ENCODE data around the gene ZFAND3. TPM values are rescaled to one million over a fixed set of nuclear protein-coding genes. Genes with fewer than 3 reads are reported as not detected.

The ZFAND3 gene
- total and polyA plus RNA-seq, 2 experiments from 2014 or later, result 16.9 to 28.2 TPM

DNA sequence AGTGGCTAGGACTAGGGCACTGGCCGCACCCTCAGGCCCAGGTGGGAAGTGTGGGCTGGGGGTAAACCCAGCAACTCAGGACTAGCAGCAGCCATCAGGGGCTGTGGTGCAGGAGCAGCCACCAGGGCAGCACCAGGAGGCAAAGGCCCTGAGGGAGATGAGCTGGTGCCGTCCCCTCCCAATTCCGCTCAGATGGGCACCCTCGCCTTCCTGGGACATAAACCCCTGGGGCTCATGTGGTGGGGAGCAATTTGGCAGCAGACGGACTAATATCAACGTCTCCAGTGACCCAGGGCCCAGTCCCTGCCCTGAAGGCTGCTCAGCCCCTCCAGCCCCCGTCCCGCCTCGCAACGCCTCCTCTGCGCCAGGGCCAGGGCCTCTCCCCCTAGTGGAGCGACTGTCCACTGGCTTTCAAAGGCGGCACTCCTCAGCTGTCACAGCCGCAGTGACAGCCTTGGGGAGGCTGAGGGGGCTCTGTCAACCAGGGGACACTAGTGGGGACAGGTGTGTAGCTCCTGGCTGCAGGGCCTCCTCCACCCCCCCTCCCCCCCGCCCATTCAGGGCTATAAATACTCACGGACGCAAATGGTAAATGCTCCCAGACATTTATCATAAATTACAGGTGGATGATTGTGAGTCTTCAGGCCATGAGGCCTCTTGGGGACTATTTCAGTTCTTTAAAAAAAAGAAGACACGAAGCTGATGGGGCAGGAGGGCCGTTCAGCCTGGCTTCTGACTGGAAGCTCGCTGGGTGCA lies 349.9 kb downstream of the ZFAND3 start:
- Histone ChIP-seq H2AFZ (no peak overlapping the region), H3K4me1 (ENCODE audit: insufficient read depth) (peaks cover 11% of the 10 kb centered on the region; the same call in 1 of the 2 replicates), H3K27ac (ENCODE audit: low read depth) (no peak overlapping the region), H4K20me1 (replicated peaks; ENCODE audit: insufficient read depth) (no peaks in the 10 kb centered on the region), H3K4me2 (0 out of 2 replicates have a peak overlapping the region, but pooled peaks have one; percentile 20), H3F3A (replicated peaks; ENCODE audit: low read depth) (no peaks in the 10 kb centered on the region), H3K79me2 (replicated peaks; ENCODE audit: insufficient read depth) (no peaks in the 10 kb centered on the region), H3K27me3 (ENCODE audit: insufficient read depth) (no peaks in the 10 kb centered on the region), H3K4me3 (no peak overlapping the region), H3K9me2 (ENCODE audit: insufficient read depth) (no peaks in the 10 kb centered on the region), H3K36me3 (ENCODE audit: insufficient read depth) (no peaks in the 10 kb centered on the region)
- H3K4me1 Mint-ChIP-seq, result peaks cover 42% of the 10 kb centered on the region
- no peaks in the 10 kb centered on the region for H3K9me3 Mint-ChIP-seq
- H3K27ac Mint-ChIP-seq, result peak overlapping the region; percentile 31
- ATAC-seq (peak; percentile 63), DNase-seq (ENCODE audit: low spot score) (peak; percentile 52)
- peaks cover 21% of the 10 kb centered on the region for H3K27me3 Mint-ChIP-seq (ENCODE audit: insufficient read depth, low read depth, poor library complexity)
- H3K36me3 Mint-ChIP-seq (ENCODE audit: low read depth), result no peaks in the 10 kb centered on the region
- TF ChIP-seq EZH2 (IDR thresholded peaks at IDR 0.05; ENCODE audit: low read depth, unreplicated experiment) (no peak), CTCF (conservative IDR thresholded peaks at IDR 0.05; ENCODE audit: low read depth in 2 of 2) (peak; percentile 20 to 58; a peak in 3 of 4 replicates)
- H3K4me3 Mint-ChIP-seq, result no peak overlapping the region; the same call in 2 of the 3 replicates

GRCh38 chr6:38169977-38170526 lies 350.5 kb downstream of the ZFAND3 start:
- Histone ChIP-seq H3K4me2 (peak overlapping the region; percentile 57; the same call in 1 of the 2 replicates), H3K36me3 (ENCODE audit: insufficient read depth) (no peaks in the 10 kb centered on the region), H3K79me2 (replicated peaks; ENCODE audit: insufficient read depth) (no peaks in the 10 kb centered on the region), H4K20me1 (replicated peaks; ENCODE audit: insufficient read depth) (no peaks in the 10 kb centered on the region), H3K9me2 (ENCODE audit: insufficient read depth) (no peaks in the 10 kb centered on the region), H2AFZ (no peak overlapping the region), H3F3A (replicated peaks; ENCODE audit: low read depth) (no peaks in the 10 kb centered on the region), H3K4me3 (no peak overlapping the region), H3K27me3 (ENCODE audit: insufficient read depth) (no peaks in the 10 kb centered on the region), H3K4me1 (ENCODE audit: insufficient read depth) (peaks cover 11% of the 10 kb centered on the region; the same call in 1 of the 2 replicates), H3K27ac (ENCODE audit: low read depth) (peak overlapping the region; percentile 50; the same call in 1 of the 2 replicates)
- peaks cover 21% of the 10 kb centered on the region for H3K27me3 Mint-ChIP-seq (ENCODE audit: insufficient read depth, low read depth, poor library complexity)
- TF ChIP-seq, protein P1, sequence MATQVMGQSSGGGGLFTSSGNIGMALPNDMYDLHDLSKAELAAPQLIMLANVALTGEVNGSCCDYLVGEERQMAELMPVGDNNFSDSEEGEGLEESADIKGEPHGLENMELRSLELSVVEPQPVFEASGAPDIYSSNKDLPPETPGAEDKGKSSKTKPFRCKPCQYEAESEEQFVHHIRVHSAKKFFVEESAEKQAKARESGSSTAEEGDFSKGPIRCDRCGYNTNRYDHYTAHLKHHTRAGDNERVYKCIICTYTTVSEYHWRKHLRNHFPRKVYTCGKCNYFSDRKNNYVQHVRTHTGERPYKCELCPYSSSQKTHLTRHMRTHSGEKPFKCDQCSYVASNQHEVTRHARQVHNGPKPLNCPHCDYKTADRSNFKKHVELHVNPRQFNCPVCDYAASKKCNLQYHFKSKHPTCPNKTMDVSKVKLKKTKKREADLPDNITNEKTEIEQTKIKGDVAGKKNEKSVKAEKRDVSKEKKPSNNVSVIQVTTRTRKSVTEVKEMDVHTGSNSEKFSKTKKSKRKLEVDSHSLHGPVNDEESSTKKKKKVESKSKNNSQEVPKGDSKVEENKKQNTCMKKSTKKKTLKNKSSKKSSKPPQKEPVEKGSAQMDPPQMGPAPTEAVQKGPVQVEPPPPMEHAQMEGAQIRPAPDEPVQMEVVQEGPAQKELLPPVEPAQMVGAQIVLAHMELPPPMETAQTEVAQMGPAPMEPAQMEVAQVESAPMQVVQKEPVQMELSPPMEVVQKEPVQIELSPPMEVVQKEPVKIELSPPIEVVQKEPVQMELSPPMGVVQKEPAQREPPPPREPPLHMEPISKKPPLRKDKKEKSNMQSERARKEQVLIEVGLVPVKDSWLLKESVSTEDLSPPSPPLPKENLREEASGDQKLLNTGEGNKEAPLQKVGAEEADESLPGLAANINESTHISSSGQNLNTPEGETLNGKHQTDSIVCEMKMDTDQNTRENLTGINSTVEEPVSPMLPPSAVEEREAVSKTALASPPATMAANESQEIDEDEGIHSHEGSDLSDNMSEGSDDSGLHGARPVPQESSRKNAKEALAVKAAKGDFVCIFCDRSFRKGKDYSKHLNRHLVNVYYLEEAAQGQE (IDR thresholded peaks at IDR 0.05; ENCODE audit: unreplicated experiment), result no peak
- TF ChIP-seq STAT1 (IDR thresholded peaks at IDR 0.05; ENCODE audit: unreplicated experiment) (no peak), POLR2AphosphoS5 (IDR thresholded peaks at IDR 0.05; ENCODE audit: low read depth) (no peak), EZH2 (IDR thresholded peaks at IDR 0.05; ENCODE audit: low read depth, unreplicated experiment) (no peak)
- H3K36me3 Mint-ChIP-seq (ENCODE audit: low read depth), result no peaks in the 10 kb centered on the region
- H3K4me1 Mint-ChIP-seq, result peaks cover 42% of the 10 kb centered on the region
- no peak overlapping the region; the same call in 2 of the 3 replicates for H3K4me3 Mint-ChIP-seq
- ATAC-seq, result peak; percentile 62
- peak; percentile 63 for DNase-seq (ENCODE audit: low spot score)
- peak overlapping the region; percentile 74 for H3K27ac Mint-ChIP-seq
- H3K9me3 Mint-ChIP-seq, result no peaks in the 10 kb centered on the region

Measured in GM23338 (cell line).